ENCODE results near the gene DCDC1.

DCDC1 gene

DNA sequence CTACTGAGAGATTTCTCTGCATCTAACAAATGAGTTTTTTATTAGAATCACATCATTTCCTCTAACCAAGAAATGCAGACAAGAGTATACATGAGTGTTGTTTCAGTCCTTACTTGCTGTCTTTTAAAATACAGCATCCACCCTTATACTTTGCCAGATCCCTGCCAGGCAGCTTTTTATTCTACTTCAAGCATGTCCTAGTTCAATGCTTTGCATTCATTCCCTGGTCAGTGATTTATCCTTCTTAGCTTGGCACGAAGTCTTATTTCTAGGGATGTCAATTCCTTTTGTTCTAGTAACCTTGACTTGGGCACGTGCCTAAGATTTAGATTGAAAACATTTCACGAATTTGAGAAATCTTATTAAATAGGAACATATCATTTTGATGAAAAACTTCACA lies 476.2 kb downstream of the DCDC1 start:
- Histone ChIP-seq H2BK5ac (ENCODE audit: low read length) (no peak overlapping the region), H3K4me3 (ENCODE audit: low read length) (no peak overlapping the region), H3K27ac (ENCODE audit: low read depth, low read length) (no peak overlapping the region), H3K23ac (ENCODE audit: low read length) (no peak overlapping the region), H3K4me2 (ENCODE audit: low read length) (no peak overlapping the region), H4K5ac (ENCODE audit: low read length) (no peak overlapping the region), H3K27me3 (ENCODE audit: insufficient read depth, low read length, poor library complexity) (no peaks in the 10 kb centered on the region), H3K79me1 (ENCODE audit: low read length) (no peaks in the 10 kb centered on the region), H3K4ac (ENCODE audit: low read depth, low read length) (no peak overlapping the region), H3K56ac (ENCODE audit: low read length) (no peak overlapping the region), H3K79me2 (ENCODE audit: control insufficient read depth, insufficient read depth, low read length) (no peaks in the 10 kb centered on the region), H2BK15ac (replicated peaks; ENCODE audit: low read depth) (no peak overlapping the region), H3K4me1 (ENCODE audit: control insufficient read depth, low read depth, low read length) (no peaks in the 10 kb centered on the region), H2BK120ac (ENCODE audit: low read depth, low read length) (no peak overlapping the region), H2AK5ac (ENCODE audit: low read length) (no peak overlapping the region), H3K36me3 (ENCODE audit: control insufficient read depth, insufficient read depth, low read length) (no peaks in the 10 kb centered on the region), H3K9ac (ENCODE audit: low read length) (no peak overlapping the region), H4K8ac (ENCODE audit: low read depth, low read length) (no peak overlapping the region), H3K18ac (ENCODE audit: low read length) (no peak overlapping the region)
- no peak for DNase-seq
- no CpG with 5 or more reads among the region's 3 CpGs for WGBS (ENCODE audit: extremely low coverage, insufficient coverage, low lambda C conversion rate)

DNA sequence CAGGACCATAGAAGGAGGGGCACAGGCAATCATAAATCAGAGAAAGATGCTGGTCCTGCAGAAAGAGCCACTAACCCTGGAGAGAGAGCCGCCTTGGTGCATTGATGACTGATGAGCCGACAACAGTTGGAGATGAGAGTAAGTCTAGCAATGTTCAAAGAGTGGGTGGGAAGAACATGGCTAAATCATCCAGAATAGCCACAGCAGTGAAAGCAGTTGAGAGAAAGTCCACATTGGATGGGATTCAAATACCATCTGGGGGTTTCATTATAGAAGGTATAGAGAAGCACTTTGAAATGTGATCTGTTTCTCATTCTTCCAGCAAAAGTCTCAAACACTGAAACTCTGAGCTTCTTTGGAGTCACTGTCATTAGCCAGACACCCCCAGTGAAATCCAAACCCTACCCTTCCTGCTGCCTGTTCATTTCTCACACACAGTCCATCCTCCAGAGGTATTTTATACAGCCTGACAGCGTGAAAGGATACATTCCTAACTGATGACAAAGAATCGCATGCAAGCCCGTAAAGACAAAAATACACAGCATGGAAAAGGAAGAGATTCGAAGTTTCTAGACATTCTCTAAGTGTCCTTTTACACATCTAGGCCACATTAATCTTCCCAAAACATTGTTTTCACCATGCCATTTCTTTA lies 480.3 kb downstream of the DCDC1 start:
- Histone ChIP-seq H3K4ac (ENCODE audit: low read depth, low read length) (no peak overlapping the region), H2BK120ac (ENCODE audit: low read depth, low read length) (no peak overlapping the region), H2BK5ac (ENCODE audit: low read length) (no peak overlapping the region), H3K79me2 (ENCODE audit: control insufficient read depth, insufficient read depth, low read length) (no peaks in the 10 kb centered on the region), H3K4me2 (ENCODE audit: low read length) (no peak overlapping the region), H3K4me1 (ENCODE audit: control insufficient read depth, low read depth, low read length) (no peaks in the 10 kb centered on the region), H4K5ac (ENCODE audit: low read length) (no peak overlapping the region), H3K18ac (ENCODE audit: low read length) (no peak overlapping the region), H4K8ac (ENCODE audit: low read depth, low read length) (no peak overlapping the region), H3K56ac (ENCODE audit: low read length) (no peak overlapping the region), H3K79me1 (ENCODE audit: low read length) (no peaks in the 10 kb centered on the region), H3K36me3 (ENCODE audit: control insufficient read depth, insufficient read depth, low read length) (no peaks in the 10 kb centered on the region), H3K27me3 (ENCODE audit: insufficient read depth, low read length, poor library complexity) (no peaks in the 10 kb centered on the region), H3K27ac (ENCODE audit: low read depth, low read length) (no peak overlapping the region), H2BK15ac (replicated peaks; ENCODE audit: low read depth) (no peak overlapping the region), H3K4me3 (ENCODE audit: low read length) (no peak overlapping the region), H3K23ac (ENCODE audit: low read length) (no peak overlapping the region), H3K9ac (ENCODE audit: low read length) (no peak overlapping the region), H2AK5ac (ENCODE audit: low read length) (no peak overlapping the region)
- WGBS (ENCODE audit: extremely low coverage, insufficient coverage, low lambda C conversion rate), result no CpG with 5 or more reads among the region's 6 CpGs
- peak; percentile 2 for DNase-seq

DNA sequence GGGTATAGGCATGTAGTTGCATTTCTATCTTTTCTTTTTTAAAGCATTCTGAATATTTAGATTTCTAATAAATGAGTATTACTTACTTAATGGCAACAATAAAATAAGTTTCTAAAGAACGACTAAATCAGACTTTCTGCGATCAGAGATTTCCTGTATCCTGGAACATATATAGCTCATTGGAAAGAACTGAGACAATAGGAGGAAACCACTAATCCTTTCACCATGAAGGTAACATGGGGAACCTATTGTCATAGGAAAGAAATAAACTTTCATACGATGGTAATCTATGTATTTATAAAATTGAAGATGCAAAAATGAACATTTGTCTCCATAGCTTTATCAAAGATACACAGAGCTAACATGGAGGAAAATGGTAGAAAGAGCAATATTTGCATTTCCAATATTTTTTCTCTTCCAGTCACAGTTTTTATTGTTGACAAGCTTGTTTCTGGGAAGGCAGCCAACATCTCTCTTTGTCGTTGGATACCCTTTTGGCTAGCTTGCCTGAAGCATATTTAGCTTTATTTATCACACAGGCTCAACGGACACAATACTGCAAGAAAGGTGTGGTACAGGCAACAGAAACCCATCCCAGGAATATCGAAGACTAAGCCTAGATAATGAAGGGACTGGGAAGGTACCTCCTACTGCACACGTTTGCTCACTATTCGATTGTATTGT lies 490.1 kb downstream of the DCDC1 start:
- no peak for DNase-seq
- H2BK5ac ChIP-seq (ENCODE audit: low read length), result no peak overlapping the region
- no peak overlapping the region for H3K4me2 ChIP-seq (ENCODE audit: low read length)
- no peak overlapping the region for H4K8ac ChIP-seq (ENCODE audit: low read depth, low read length)
- H3K79me2 ChIP-seq (ENCODE audit: control insufficient read depth, insufficient read depth, low read length), result no peaks in the 10 kb centered on the region
- H2AK5ac ChIP-seq (ENCODE audit: low read length), result no peak overlapping the region
- no peak overlapping the region for H3K4me3 ChIP-seq (ENCODE audit: low read length)
- H3K4ac ChIP-seq (ENCODE audit: low read depth, low read length), result no peak overlapping the region
- no peak overlapping the region for H3K27ac ChIP-seq (ENCODE audit: low read depth, low read length)
- no peak overlapping the region for H3K18ac ChIP-seq (ENCODE audit: low read length)
- H2BK120ac ChIP-seq (ENCODE audit: low read depth, low read length), result no peak overlapping the region
- no peaks in the 10 kb centered on the region for H3K79me1 ChIP-seq (ENCODE audit: low read length)
- H3K27me3 ChIP-seq (ENCODE audit: insufficient read depth, low read length, poor library complexity), result no peaks in the 10 kb centered on the region
- no peak overlapping the region for H4K5ac ChIP-seq (ENCODE audit: low read length)
- H3K9ac ChIP-seq (ENCODE audit: low read length), result no peak overlapping the region
- no peaks in the 10 kb centered on the region for H3K4me1 ChIP-seq (ENCODE audit: control insufficient read depth, low read depth, low read length)
- no CpG with 5 or more reads among the region's 8 CpGs for WGBS (ENCODE audit: extremely low coverage, insufficient coverage, low lambda C conversion rate)
- H3K56ac ChIP-seq (ENCODE audit: low read length), result no peak overlapping the region
- H2BK15ac ChIP-seq (replicated peaks; ENCODE audit: low read depth), result no peak overlapping the region
- no peaks in the 10 kb centered on the region for H3K36me3 ChIP-seq (ENCODE audit: control insufficient read depth, insufficient read depth, low read length)
- H3K23ac ChIP-seq (ENCODE audit: low read length), result no peak overlapping the region

DNA sequence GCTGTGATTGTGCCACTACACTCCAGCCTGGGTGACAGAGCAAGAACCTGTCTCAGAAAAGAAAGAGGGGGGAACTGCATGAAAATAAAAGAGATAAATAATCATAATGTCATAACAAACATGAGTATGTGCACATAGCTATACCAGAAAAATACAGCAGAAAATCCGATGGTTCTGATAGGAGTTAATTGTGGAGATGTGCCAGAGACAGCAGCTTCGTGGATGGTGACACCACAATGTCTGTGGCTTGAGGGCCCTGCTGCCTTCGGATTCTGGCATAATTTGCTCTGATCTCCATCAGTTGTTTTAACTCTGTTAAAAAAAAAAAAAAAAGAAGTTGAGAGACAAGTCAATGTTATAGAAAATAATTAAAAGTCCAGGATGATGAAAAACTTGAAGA lies 491.1 kb downstream of the DCDC1 start:
- H3K27ac ChIP-seq (ENCODE audit: low read depth, low read length), result no peak overlapping the region
- H4K5ac ChIP-seq (ENCODE audit: low read length), result no peak overlapping the region

DNA sequence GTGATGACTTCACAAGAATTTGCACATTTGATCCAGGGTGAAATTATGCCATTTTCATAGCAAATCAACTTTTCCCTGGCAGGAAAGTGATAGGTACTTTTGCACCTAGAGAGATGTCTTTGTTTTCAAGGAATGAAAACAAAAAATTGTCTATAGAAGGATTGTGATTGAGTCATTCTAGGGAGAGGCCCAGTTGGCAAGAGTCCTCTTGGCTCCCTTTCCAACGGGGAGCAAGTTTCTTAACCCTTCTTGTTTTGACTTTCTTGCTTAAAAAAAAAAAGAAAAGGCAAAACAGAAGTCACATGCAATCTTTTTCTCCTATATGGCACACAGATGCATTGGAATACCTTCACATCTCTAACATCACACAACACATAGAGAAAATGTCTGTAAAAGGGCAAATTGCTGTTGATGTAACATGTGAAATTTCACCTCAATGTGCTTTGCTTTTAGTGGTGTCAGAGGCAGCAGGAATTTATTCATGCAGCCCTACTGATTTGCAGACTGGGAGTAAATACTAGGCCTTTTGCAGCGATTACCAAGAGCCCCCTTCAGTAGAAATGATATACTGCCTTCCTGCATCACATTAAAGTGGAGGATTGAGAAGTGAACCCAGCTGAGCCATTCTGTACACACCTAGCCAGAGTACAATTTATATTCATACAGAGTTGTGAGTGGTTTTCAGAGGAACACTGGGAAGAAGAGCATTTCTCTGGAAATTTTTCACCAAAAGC lies 492.7 kb downstream of the DCDC1 start:
- DNase-seq, result peak; percentile 10
- Histone ChIP-seq H2AK5ac (ENCODE audit: low read length) (no peak overlapping the region), H3K4me3 (ENCODE audit: low read length) (no peak overlapping the region), H2BK15ac (replicated peaks; ENCODE audit: low read depth) (no peak overlapping the region), H3K23ac (ENCODE audit: low read length) (no peak overlapping the region), H3K4ac (ENCODE audit: low read depth, low read length) (no peak overlapping the region), H3K27ac (ENCODE audit: low read depth, low read length) (no peak overlapping the region), H3K4me2 (ENCODE audit: low read length) (no peak overlapping the region), H3K27me3 (ENCODE audit: insufficient read depth, low read length, poor library complexity) (no peaks in the 10 kb centered on the region), H3K79me2 (ENCODE audit: control insufficient read depth, insufficient read depth, low read length) (no peaks in the 10 kb centered on the region), H3K56ac (ENCODE audit: low read length) (no peak overlapping the region), H3K4me1 (ENCODE audit: control insufficient read depth, low read depth, low read length) (no peaks in the 10 kb centered on the region), H3K9ac (ENCODE audit: low read length) (no peak overlapping the region), H3K79me1 (ENCODE audit: low read length) (no peaks in the 10 kb centered on the region), H3K36me3 (ENCODE audit: control insufficient read depth, insufficient read depth, low read length) (no peaks in the 10 kb centered on the region), H2BK5ac (ENCODE audit: low read length) (no peak overlapping the region), H4K8ac (ENCODE audit: low read depth, low read length) (no peak overlapping the region), H4K5ac (ENCODE audit: low read length) (no peak overlapping the region), H2BK120ac (ENCODE audit: low read depth, low read length) (no peak overlapping the region), H3K18ac (ENCODE audit: low read length) (no peak overlapping the region)
- WGBS (ENCODE audit: extremely low coverage, insufficient coverage, low lambda C conversion rate), result no CpG with 5 or more reads among the region's 2 CpGs

More for the DNA sequence above, 491.1 kb downstream of the DCDC1 start:
- Histone ChIP-seq H2BK5ac (ENCODE audit: low read length) (no peak overlapping the region), H3K18ac (ENCODE audit: low read length) (no peak overlapping the region), H3K4me1 (ENCODE audit: control insufficient read depth, low read depth, low read length) (no peaks in the 10 kb centered on the region), H3K79me2 (ENCODE audit: control insufficient read depth, insufficient read depth, low read length) (no peaks in the 10 kb centered on the region), H3K4me3 (ENCODE audit: low read length) (no peak overlapping the region), H3K4ac (ENCODE audit: low read depth, low read length) (no peak overlapping the region), H3K36me3 (ENCODE audit: control insufficient read depth, insufficient read depth, low read length) (no peaks in the 10 kb centered on the region), H2AK5ac (ENCODE audit: low read length) (no peak overlapping the region), H4K8ac (ENCODE audit: low read depth, low read length) (no peak overlapping the region), H3K9ac (ENCODE audit: low read length) (no peak overlapping the region), H2BK15ac (replicated peaks; ENCODE audit: low read depth) (no peak overlapping the region), H3K27me3 (ENCODE audit: insufficient read depth, low read length, poor library complexity) (no peaks in the 10 kb centered on the region), H2BK120ac (ENCODE audit: low read depth, low read length) (no peak overlapping the region), H3K23ac (ENCODE audit: low read length) (no peak overlapping the region), H3K79me1 (ENCODE audit: low read length) (no peaks in the 10 kb centered on the region), H3K4me2 (ENCODE audit: low read length) (no peak overlapping the region), H3K56ac (ENCODE audit: low read length) (no peak overlapping the region)
- no peak for DNase-seq
- WGBS (ENCODE audit: extremely low coverage, insufficient coverage, low lambda C conversion rate), result no CpG with 5 or more reads among the region's 3 CpGs
